ENCODE results near the gene VMP1. TPM values are rescaled to one million over a fixed set of nuclear protein-coding genes. Genes with fewer than 3 reads are reported as not detected.
A peak's percentile ranks its signal among the peaks of the same experiment; 100 is the strongest.

Gene VMP1
- total and polyA plus RNA-seq, 2 of the 4 experiments (the other 2 are of a cell fraction): 89.8 to 197 TPM

DNA sequence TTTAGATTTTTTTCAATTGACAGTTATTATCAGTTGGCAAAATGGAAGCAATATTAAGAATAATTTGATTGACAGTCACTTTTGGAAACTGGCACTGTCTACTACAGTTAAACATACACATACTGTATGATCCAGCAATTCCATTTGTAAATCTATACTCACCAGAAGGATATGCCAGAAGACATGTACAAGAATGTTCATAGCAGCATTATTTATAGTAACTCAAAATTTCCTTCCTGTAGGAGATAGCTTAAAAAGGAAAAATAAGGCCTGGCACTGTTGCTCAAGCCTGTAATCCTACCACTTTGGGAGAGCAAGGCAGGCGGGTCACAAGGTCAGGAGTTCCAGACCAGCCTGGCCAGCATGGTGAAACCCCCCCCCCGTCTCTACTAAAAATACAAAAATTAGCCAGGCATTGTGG is 89.3 kb downstream of the VMP1 start:
- intact Hi-C loops (cut with micrococcal nuclease) (no loop called here), dilution Hi-C loops (cut with HindIII; ENCODE audit: low sequenced_read_pairs, unreplicated experiment) (no loop called here), in situ Hi-C loops (cut with MboI; ENCODE audit: low sequenced_read_pairs) (no loop called here)
- no peak overlapping the region for H3K14ac ChIP-seq (replicated peaks; ENCODE audit: low read depth, low read length)
- no peak overlapping the region for H3K23ac ChIP-seq (ENCODE audit: low read depth, low read length)
- H3K36me3 ChIP-seq (ENCODE audit: control insufficient read depth, insufficient read depth, low read length): no peaks in the 10 kb centered on the region
- peaks cover 0 to 43% of the 10 kb centered on the region in 2 experiments; a peak in 3 of 4 replicates for H3K79me1 ChIP-seq (ENCODE audit: low read depth in 1 of 2, low read length in 2 of 2)
- no peak overlapping the region for H3K4me3 ChIP-seq (ENCODE audit: insufficient read depth, low read depth, low read length)
- H2AK5ac ChIP-seq (ENCODE audit: low read depth, low read length): peak overlapping the region; percentile 51; the same call in 1 of the 2 replicates
- peak overlapping the region; percentile 72 for H4K5ac ChIP-seq (ENCODE audit: low read depth, low read length)
- H3K9ac ChIP-seq (ENCODE audit: low read depth, low read length): no peak overlapping the region
- no peak overlapping the region for H2AK9ac ChIP-seq (replicated peaks; ENCODE audit: low read depth, low read length, poor library complexity)
- POLR2A ChIA-PET (ENCODE audit: unreplicated experiment): interaction anchor here (0.7 to 1.1 kb wide), 3 partner anchors 41 to 178 kb away, joined by 3 to 11 read pairs (median 3); no protein-coding TSS in a partner anchor
- no peak overlapping the region for H4K91ac ChIP-seq (ENCODE audit: insufficient read depth, low read depth, low read length)
- peak overlapping the region; percentile 80 for H3K18ac ChIP-seq (ENCODE audit: low read depth, low read length)
- no peak for DNase-seq
- TF ChIP-seq CHD1 (IDR thresholded peaks at IDR 0.05; ENCODE audit: low read depth, low read length) (no peak), RAD21 (IDR thresholded peaks at IDR 0.05; ENCODE audit: low read length) (no peak), RCOR1 (IDR thresholded peaks at IDR 0.05; ENCODE audit: insufficient replicate concordance, low read length) (no peak), MXI1 (IDR thresholded peaks at IDR 0.05; ENCODE audit: borderline replicate concordance, low read depth, low read length) (no peak), MAFK (IDR thresholded peaks at IDR 0.05; ENCODE audit: low read depth, low read length) (no peak), NFE2L2 (IDR thresholded peaks at IDR 0.05; ENCODE audit: low read depth, low read length) (no peak), CEBPB (IDR thresholded peaks at IDR 0.05; ENCODE audit: low read depth, low read length) (no peak), SMC3 (IDR thresholded peaks at IDR 0.05; ENCODE audit: low read depth, low read length) (no peak), FOS (IDR thresholded peaks at IDR 0.05; ENCODE audit: low read depth, low read length) (no peak), BHLHE40 (IDR thresholded peaks at IDR 0.05; ENCODE audit: low read depth, low read length) (no peak)
- TF ChIP-seq, protein P1, sequence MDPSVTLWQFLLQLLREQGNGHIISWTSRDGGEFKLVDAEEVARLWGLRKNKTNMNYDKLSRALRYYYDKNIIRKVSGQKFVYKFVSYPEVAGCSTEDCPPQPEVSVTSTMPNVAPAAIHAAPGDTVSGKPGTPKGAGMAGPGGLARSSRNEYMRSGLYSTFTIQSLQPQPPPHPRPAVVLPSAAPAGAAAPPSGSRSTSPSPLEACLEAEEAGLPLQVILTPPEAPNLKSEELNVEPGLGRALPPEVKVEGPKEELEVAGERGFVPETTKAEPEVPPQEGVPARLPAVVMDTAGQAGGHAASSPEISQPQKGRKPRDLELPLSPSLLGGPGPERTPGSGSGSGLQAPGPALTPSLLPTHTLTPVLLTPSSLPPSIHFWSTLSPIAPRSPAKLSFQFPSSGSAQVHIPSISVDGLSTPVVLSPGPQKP (IDR thresholded peaks at IDR 0.05; ENCODE audit: borderline replicate concordance, low read depth, low read length): no peak
- TF ChIP-seq, protein P2, sequence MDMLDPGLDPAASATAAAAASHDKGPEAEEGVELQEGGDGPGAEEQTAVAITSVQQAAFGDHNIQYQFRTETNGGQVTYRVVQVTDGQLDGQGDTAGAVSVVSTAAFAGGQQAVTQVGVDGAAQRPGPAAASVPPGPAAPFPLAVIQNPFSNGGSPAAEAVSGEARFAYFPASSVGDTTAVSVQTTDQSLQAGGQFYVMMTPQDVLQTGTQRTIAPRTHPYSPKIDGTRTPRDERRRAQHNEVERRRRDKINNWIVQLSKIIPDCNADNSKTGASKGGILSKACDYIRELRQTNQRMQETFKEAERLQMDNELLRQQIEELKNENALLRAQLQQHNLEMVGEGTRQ (IDR thresholded peaks at IDR 0.05; ENCODE audit: low read depth, low read length): no peak
- TF ChIP-seq, protein P3, sequence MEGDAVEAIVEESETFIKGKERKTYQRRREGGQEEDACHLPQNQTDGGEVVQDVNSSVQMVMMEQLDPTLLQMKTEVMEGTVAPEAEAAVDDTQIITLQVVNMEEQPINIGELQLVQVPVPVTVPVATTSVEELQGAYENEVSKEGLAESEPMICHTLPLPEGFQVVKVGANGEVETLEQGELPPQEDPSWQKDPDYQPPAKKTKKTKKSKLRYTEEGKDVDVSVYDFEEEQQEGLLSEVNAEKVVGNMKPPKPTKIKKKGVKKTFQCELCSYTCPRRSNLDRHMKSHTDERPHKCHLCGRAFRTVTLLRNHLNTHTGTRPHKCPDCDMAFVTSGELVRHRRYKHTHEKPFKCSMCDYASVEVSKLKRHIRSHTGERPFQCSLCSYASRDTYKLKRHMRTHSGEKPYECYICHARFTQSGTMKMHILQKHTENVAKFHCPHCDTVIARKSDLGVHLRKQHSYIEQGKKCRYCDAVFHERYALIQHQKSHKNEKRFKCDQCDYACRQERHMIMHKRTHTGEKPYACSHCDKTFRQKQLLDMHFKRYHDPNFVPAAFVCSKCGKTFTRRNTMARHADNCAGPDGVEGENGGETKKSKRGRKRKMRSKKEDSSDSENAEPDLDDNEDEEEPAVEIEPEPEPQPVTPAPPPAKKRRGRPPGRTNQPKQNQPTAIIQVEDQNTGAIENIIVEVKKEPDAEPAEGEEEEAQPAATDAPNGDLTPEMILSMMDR (conservative IDR thresholded peaks at IDR 0.05; ENCODE audit: low read depth, low read length): no peak
- WGBS, 2 experiments (ENCODE audit: extremely low coverage in 2 of 2, insufficient read length in 1 of 2): no CpG with 5 or more reads among the region's 2 CpGs
- no peaks in the 10 kb centered on the region for H3K9me3 ChIP-seq (ENCODE audit: control insufficient read depth, insufficient read depth, low read length)
- ATAC-seq (ENCODE audit: low read depth): peak; percentile 66
- no peak overlapping the region for H2AFZ ChIP-seq (replicated peaks; ENCODE audit: low read length, poor library complexity)
- H3K27me3 ChIP-seq (ENCODE audit: control insufficient read depth, insufficient read depth, low read length): no peaks in the 10 kb centered on the region
- H3K27ac ChIP-seq (ENCODE audit: insufficient read depth, low read length): peak overlapping the region; percentile 59
- H3K9me1 ChIP-seq (ENCODE audit: insufficient read depth, low read length): peaks cover 6% of the 10 kb centered on the region; the same call in 1 of the 2 replicates
- H2BK5ac ChIP-seq (ENCODE audit: low read depth, low read length, poor library complexity, severe bottlenecking): peak overlapping the region; percentile 91
- peak overlapping the region; percentile 57 for H3K4ac ChIP-seq (ENCODE audit: low read depth, low read length)
- H3K4me1 ChIP-seq (ENCODE audit: control insufficient read depth, insufficient read depth, low read length): peaks cover 9% of the 10 kb centered on the region
- H4K20me1 ChIP-seq (ENCODE audit: insufficient read depth, low read length): no peaks in the 10 kb centered on the region
- BruUV-seq (replicated peaks): no TSS peak
- peak overlapping the region; percentile 55; the same call in 1 of the 2 replicates for H2BK120ac ChIP-seq (ENCODE audit: low read depth, low read length)
- H4K8ac ChIP-seq (ENCODE audit: low read depth in 2 of 2, low read length in 2 of 2): no peak overlapping the region; a peak in 1 of 4 replicates
- no peak overlapping the region for H2BK15ac ChIP-seq (ENCODE audit: low read depth, low read length)
- H3K4me2 ChIP-seq (ENCODE audit: low read depth, low read length): peak overlapping the region; percentile 76; the same call in 1 of the 2 replicates
- CTCF ChIA-PET: no interaction called here
- H2BK20ac ChIP-seq (ENCODE audit: low read depth, low read length): no peak overlapping the region; the same call in 1 of the 2 replicates
- H3K56ac ChIP-seq (ENCODE audit: extremely low read depth, insufficient read depth, low read length): no peak overlapping the region

All from IMR-90 (cell line).